Subcutaneous adipose tissue (tissue), 4 donors: ENCODE results near the gene WDR82. TPM values are rescaled to one million over a fixed set of nuclear protein-coding genes. Genes with fewer than 3 reads are reported as not detected.

Experiments
- total RNA-seq, 4 donors: library from RNA; depleted of rRNA; stranded (reverse); fragments of >200 nt; gene quantifications; one replicate each; pipeline ENCODE4 v1.1.0, GENCODE V29; 2016
- TF ChIP-seq, protein P1 (sequence below): fragments of 450-650 bp; IDR thresholded peaks from one replicate; pipeline ENCODE4 v1.5.1; 2016; ENCODE audit warnings: low read depth, mild to moderate bottlenecking, control low read depth, antibody characterized with exemption, moderate library complexity

The WDR82 gene
- total RNA-seq, 4 donors from 2014 or later: 48.3 to 56.5 (median 51.6) TPM

DNA sequence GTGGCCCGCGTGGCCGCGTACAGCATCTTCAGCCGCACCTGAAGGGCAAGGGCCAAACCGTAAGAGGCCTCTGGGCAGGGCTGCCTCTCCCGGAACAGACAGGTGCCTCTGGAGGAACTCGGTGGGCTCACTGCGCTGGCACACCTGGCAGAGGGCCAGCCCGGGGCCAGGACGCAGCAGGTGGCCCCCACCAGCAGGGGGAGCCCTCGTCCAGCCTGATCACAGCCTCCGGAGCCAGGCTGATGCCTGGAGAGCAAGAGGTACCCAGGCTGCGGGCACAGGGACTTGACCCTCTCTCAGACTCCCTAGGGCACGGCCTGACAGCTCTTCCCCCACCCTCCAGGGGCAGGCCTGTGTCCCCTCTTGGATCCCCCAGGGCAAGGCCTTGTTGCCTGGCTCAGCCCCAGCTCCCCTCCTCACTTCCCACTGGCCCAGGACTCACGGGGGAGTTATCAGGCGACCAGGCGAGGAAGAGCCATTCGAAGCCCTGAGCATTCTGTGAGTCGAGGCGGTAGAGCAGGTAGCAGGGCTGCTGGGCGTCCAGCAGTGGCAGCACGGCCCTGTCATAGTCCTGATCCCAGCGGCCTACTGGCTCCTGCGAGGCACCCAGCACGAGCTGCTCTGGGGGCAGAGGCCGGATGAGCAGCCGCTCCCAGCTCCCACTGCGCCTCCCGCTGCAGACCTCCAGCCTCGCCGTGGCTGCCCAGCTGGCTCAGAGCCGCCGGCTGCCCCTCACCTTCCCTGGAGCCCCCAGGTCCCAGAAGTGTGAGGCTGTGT is 46.8 kb downstream of the WDR82 start:
- TF ChIP-seq, protein P1, sequence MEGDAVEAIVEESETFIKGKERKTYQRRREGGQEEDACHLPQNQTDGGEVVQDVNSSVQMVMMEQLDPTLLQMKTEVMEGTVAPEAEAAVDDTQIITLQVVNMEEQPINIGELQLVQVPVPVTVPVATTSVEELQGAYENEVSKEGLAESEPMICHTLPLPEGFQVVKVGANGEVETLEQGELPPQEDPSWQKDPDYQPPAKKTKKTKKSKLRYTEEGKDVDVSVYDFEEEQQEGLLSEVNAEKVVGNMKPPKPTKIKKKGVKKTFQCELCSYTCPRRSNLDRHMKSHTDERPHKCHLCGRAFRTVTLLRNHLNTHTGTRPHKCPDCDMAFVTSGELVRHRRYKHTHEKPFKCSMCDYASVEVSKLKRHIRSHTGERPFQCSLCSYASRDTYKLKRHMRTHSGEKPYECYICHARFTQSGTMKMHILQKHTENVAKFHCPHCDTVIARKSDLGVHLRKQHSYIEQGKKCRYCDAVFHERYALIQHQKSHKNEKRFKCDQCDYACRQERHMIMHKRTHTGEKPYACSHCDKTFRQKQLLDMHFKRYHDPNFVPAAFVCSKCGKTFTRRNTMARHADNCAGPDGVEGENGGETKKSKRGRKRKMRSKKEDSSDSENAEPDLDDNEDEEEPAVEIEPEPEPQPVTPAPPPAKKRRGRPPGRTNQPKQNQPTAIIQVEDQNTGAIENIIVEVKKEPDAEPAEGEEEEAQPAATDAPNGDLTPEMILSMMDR: no peak

DNA sequence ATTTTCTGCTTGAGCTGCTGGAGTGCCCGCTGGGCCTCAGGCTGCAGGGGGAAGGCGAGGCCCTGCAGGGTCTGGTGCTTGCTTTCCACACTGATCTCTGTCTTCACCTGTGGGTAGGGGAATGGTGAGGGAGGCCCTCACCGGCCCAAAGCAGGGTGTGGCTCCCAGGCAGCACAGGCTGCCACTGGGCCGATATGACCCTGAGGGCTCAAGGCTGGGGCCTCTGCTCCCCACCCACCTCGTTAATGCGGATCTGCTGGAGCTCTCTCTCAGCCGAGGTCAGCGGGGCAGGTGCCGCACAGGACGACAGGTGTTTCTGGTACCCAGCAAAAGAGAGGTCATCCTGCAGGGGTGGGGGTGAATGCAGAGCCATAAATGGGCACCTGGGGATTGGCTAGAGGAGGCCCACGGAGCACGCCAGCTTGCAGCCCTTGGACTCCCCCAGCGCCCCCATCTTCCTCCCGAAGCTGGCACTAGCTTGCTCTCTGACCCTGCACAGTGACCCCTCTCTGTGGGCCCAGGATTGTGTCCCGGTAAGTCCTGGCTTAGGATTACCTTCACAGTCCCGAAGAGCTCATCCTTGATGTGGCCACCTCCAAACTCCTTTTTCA is 47.5 kb downstream of the WDR82 start:
- TF ChIP-seq, protein P1: no peak

- TF ChIP-seq, protein P1: no peak
These were observed 48.0 kb downstream of the WDR82 start for GRCh38 chr3:52230461-52230860.

- TF ChIP-seq, protein P1: no peak
These were observed 48.8 kb downstream of the WDR82 start for GRCh38 chr3:52229656-52230055.

DNA sequence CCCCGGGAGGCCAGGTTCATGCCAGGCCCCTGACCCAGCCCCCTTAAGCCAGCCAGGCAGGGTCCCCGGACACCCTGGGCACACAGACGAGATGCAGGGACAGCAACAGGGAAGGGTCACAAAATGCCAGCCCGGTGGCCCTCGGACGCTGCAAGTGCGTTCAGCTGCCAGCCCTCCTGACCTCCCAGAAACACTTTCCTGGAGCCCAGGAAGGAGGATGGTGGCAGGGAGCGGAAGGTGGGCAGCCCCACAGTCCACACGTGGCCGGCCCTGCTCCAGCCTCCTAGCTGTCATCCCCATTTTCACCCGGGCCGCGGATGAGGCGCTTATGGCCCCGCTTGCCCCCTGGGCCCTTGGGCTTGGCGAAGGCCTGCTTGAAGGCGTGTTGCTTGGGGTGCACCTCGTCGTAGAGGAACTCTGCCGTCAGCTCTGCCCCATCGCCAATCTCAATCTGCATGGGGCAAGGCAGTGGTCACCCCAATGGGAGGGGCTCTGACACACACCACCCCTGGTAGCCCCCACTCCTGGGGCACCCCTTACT is 49.6 kb downstream of the WDR82 start:
- TF ChIP-seq, protein P1: no peak

- TF ChIP-seq, protein P1: no peak
These were observed 50.2 kb downstream of the WDR82 start for GRCh38 chr3:52228266-52228665.

DNA sequence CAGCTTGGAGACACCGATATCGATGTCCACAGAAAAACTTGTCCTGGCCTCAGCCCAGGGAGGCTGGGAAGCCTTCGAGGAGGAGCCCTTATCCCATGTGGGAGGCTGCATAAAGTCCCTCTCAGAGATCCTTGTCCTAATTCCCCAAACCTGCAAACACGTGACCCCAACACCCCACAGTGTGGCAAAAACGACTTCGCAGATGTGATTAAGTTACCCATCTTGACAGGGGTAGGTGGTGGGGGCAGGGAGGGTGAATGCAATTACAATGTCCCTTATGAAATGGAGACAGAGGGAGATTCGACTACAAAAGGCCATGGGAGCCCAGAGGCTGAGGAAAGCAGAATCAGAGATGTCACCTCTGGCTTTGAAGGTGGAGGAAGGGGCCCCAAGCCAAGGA is 50.7 kb downstream of the WDR82 start:
- TF ChIP-seq, protein P1: no peak
